ENCODE results near the gene DPM1.

DPM1 gene

GRCh38 chr20:50913690-50914375, 44.5 kb downstream of the DPM1 start:
- FAIRE-seq (no peak), DNase-seq (ENCODE audit: insufficient read length, low spot score) (no peak)
- 0 out of 2 replicates have a peak, but pooled peaks have one; percentile 29 for TF ChIP-seq POLR2A (IDR thresholded peaks at IDR 0.05; ENCODE audit: low read depth, low read length)
- 0 out of 2 replicates have a peak, but pooled peaks have one; percentile 33 for TF ChIP-seq POLR2AphosphoS5 (IDR thresholded peaks at IDR 0.05; ENCODE audit: low read depth, low read length)
- TF ChIP-seq SPI1 (IDR thresholded peaks at IDR 0.05; ENCODE audit: low read depth, low read length), result no peak

GRCh38 chr20:50911716-50912115, 46.6 kb downstream of the DPM1 start:
- no peak for TF ChIP-seq POLR2A (IDR thresholded peaks at IDR 0.05; ENCODE audit: low read depth, low read length)
- no peak for TF ChIP-seq POLR2AphosphoS5 (IDR thresholded peaks at IDR 0.05; ENCODE audit: low read depth, low read length)
- no peak for TF ChIP-seq SPI1 (IDR thresholded peaks at IDR 0.05; ENCODE audit: low read depth, low read length)
- TF ChIP-seq TAF1 (IDR thresholded peaks at IDR 0.05; ENCODE audit: low read depth, low read length), result no peak
- no peak for FAIRE-seq

GRCh38 chr20:50911030-50911429, 47.3 kb downstream of the DPM1 start:
- no peak for DNase-seq (ENCODE audit: insufficient read length, low spot score)
- FAIRE-seq, result no peak
- TF ChIP-seq SPI1 (IDR thresholded peaks at IDR 0.05; ENCODE audit: low read depth, low read length), result no peak
- TF ChIP-seq TAF1 (IDR thresholded peaks at IDR 0.05; ENCODE audit: low read depth, low read length), result no peak
- TF ChIP-seq PAX5 (IDR thresholded peaks at IDR 0.05; ENCODE audit: insufficient read depth, low read length, severe bottlenecking), result no peak
- no peak for TF ChIP-seq POU2F2 (IDR thresholded peaks at IDR 0.05; ENCODE audit: low read depth, low read length)
- TF ChIP-seq POLR2A (IDR thresholded peaks at IDR 0.05; ENCODE audit: low read depth, low read length), result no peak
- no peak for TF ChIP-seq POLR2AphosphoS5 (IDR thresholded peaks at IDR 0.05; ENCODE audit: low read depth, low read length)

More at GRCh38 chr20:50911716-50912115, 46.6 kb downstream of the DPM1 start:
- no peak for DNase-seq (ENCODE audit: insufficient read length, low spot score)

GRCh38 chr20:50909413-50909812, 48.9 kb downstream of the DPM1 start:
- DNase-seq (ENCODE audit: insufficient read length, low spot score) (no peak), FAIRE-seq (no peak)
- TF ChIP-seq PAX5 (IDR thresholded peaks at IDR 0.05; ENCODE audit: insufficient read depth, low read length, severe bottlenecking) (no peak), SPI1 (IDR thresholded peaks at IDR 0.05; ENCODE audit: low read depth, low read length) (no peak), TAF1 (IDR thresholded peaks at IDR 0.05; ENCODE audit: low read depth, low read length) (no peak), POLR2AphosphoS5 (IDR thresholded peaks at IDR 0.05; ENCODE audit: low read depth, low read length) (no peak), POU2F2 (IDR thresholded peaks at IDR 0.05; ENCODE audit: low read depth, low read length) (no peak), POLR2A (IDR thresholded peaks at IDR 0.05; ENCODE audit: low read depth, low read length) (no peak)

GRCh38 chr20:50904067-50904570, 54.2 kb downstream of the DPM1 start:
- 0 out of 2 replicates have a peak, but pooled peaks have one; percentile 20 for TF ChIP-seq POLR2AphosphoS5 (IDR thresholded peaks at IDR 0.05; ENCODE audit: low read depth, low read length)
- TF ChIP-seq SPI1 (IDR thresholded peaks at IDR 0.05; ENCODE audit: low read depth, low read length), result no peak
- no peak for TF ChIP-seq POU2F2 (IDR thresholded peaks at IDR 0.05; ENCODE audit: low read depth, low read length)
- DNase-seq (ENCODE audit: insufficient read length, low spot score), result no peak
- FAIRE-seq, result no peak

GRCh38 chr20:50903353-50904051, 54.8 kb downstream of the DPM1 start:
- FAIRE-seq, result no peak
- no peak for TF ChIP-seq POLR2AphosphoS5 (IDR thresholded peaks at IDR 0.05; ENCODE audit: low read depth, low read length)
- DNase-seq (ENCODE audit: insufficient read length, low spot score), result no peak

GRCh38 chr20:50901301-50901700, 57.0 kb downstream of the DPM1 start:
- TF ChIP-seq PAX5 (IDR thresholded peaks at IDR 0.05; ENCODE audit: insufficient read depth, low read length, severe bottlenecking) (no peak), TAF1 (IDR thresholded peaks at IDR 0.05; ENCODE audit: low read depth, low read length) (no peak), POLR2AphosphoS5 (IDR thresholded peaks at IDR 0.05; ENCODE audit: low read depth, low read length) (no peak), POU2F2 (IDR thresholded peaks at IDR 0.05; ENCODE audit: low read depth, low read length) (no peak), POLR2A (IDR thresholded peaks at IDR 0.05; ENCODE audit: low read depth, low read length) (no peak), SPI1 (IDR thresholded peaks at IDR 0.05; ENCODE audit: low read depth, low read length) (no peak)
- DNase-seq (ENCODE audit: insufficient read length, low spot score) (no peak), FAIRE-seq (no peak)

GRCh38 chr20:50900261-50900660, 58.1 kb downstream of the DPM1 start:
- DNase-seq (ENCODE audit: insufficient read length, low spot score), result no peak
- TF ChIP-seq SPI1 (IDR thresholded peaks at IDR 0.05; ENCODE audit: low read depth, low read length) (no peak), TAF1 (IDR thresholded peaks at IDR 0.05; ENCODE audit: low read depth, low read length) (no peak), PAX5 (IDR thresholded peaks at IDR 0.05; ENCODE audit: insufficient read depth, low read length, severe bottlenecking) (no peak), POLR2A (IDR thresholded peaks at IDR 0.05; ENCODE audit: low read depth, low read length) (no peak), POLR2AphosphoS5 (IDR thresholded peaks at IDR 0.05; ENCODE audit: low read depth, low read length) (no peak; the same call in 1 of the 2 replicates), POU2F2 (IDR thresholded peaks at IDR 0.05; ENCODE audit: low read depth, low read length) (no peak)
- FAIRE-seq, result no peak

- FAIRE-seq (no peak), DNase-seq (ENCODE audit: insufficient read length, low spot score) (no peak)
These were observed 59.9 kb downstream of the DPM1 start for GRCh38 chr20:50898475-50898874.

More at GRCh38 chr20:50898475-50898874, 59.9 kb downstream of the DPM1 start:
- TF ChIP-seq POLR2AphosphoS5 (IDR thresholded peaks at IDR 0.05; ENCODE audit: low read depth, low read length) (0 out of 2 replicates have a peak, but pooled peaks have one; percentile 4), SPI1 (IDR thresholded peaks at IDR 0.05; ENCODE audit: low read depth, low read length) (no peak)
